Measurements from ENCODE around the gene TMEM266. TPM values are rescaled to one million over a fixed set of nuclear protein-coding genes. Genes with fewer than 3 reads are reported as not detected.

The TMEM266 gene
- polyA plus RNA-seq, 5 donors, result 1.4 to 2.9 (median 2.6) TPM

DNA sequence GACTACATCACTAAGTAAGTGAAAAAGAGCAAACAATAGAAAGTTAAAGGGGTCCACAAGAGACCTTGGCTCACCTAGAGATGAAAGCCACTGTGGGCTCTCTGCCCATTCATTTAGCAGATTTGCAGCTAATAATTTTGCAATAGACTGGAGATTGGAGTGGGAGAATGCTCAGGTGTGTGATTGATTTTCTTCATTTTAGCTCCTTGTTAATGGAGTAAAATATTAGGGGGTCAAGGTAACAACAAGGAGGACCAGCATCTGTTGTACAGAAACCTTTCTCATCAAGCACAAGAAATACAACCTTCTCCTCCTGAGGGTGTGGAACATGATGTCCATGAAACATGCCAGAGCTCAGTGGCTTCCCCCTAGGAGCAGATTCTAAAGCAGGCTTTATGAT lies 63.2 kb downstream of the TMEM266 start:
- DNase-seq, result no peak

DNA sequence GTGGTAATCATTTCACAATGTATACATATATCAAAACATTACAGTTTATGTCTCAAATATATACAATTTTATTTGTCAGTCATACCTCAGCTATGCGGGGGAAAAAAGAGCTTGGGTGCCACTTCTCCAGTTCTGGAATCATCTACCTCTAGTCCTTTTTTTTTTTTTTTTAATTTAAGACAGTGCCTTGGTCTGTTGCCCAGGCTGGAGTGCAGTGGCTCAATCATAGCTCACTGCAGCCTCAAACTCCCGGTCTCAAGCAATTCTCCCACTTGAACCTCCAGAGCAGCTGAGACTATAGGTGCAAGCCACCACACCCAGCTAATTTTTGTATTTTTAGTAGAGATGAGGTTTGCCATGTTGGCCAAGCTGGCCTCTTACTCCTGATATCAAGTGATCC lies 67.4 kb downstream of the TMEM266 start:
- DNase-seq, result no peak

GRCh38 chr15:76127880-76128279 lies 68.1 kb downstream of the TMEM266 start:
- DNase-seq, result no peak

- DNase-seq, result no peak
Measured at GRCh38 chr15:76134537-76134936, 74.8 kb downstream of the TMEM266 start.

DNA sequence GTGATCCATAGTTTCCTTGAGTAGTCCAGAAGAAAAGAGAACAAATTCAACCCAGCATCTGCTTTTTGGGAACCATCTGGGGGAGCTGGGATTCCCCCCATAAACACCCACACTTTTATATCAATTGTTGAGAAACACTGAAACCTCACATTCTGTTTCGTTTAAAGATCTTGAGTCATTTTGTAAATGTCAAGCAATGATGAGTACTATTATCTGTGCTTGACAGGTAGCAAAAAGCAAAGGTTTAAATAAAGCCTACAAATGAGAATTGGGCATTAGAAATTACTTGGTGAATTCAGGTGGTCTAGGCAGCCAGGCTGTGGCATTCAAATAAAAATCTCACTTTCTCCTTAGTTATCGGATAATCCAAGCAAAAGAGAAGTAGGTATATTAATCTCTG lies 75.7 kb downstream of the TMEM266 start:
- DNase-seq, result no peak

DNA sequence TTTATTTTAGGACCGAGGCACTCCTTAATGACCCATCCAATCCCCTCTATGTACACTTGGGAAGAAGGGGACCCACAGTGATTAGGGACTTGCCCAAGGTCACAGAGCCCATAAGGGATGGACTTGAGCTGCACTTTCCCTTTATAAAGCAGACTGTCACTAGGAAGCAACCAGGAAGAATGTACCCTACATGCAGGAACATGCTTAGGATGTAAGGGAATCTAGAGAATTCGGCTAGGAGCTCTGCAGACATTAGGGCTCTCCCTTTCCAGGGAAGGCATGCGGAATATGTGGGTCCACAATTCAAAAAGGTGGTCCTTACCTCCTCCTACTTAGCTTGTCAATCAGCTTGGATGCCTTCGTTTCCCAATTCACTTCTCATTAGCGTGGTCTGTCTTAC lies 78.7 kb downstream of the TMEM266 start:
- DNase-seq, result no peak

DNA sequence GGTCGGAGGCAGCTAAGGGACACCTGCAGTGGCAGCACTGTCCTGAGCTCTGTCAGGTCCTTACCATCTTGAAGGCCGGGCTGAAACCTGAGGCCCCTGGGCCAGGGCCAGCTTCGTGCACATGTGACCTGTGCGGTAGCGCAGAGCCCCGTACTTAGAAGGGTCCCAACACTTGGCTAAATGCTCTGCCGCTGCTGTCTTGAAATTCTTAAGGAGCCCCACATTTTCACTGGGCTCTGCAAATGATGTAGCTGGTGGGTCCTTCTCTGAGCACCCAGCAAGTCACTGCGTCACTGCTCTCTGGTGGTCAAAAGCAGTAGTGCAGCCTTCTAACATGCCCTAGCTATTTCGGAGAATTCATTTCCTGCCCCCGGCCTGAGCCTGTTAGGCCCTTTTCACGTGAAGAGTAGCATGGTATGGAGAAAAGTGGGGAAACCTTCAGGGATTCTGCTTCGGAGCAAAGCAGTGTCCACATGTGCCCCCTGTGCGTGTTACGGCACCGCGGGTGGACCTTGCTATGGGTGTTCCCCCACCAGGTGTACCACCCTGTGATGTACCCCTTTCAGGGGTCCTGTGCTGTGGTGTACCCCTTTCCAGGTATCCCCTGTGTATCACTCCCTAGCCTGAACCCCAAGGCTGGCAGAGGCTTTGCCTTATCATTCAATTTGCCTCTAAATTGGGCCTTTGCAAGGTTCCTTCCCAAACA lies 79.7 kb downstream of the TMEM266 start:
- peak in 1 of 2 donors; percentile 57 for DNase-seq

- no peak for DNase-seq
Measured at GRCh38 chr15:76140074-76140464, 80.3 kb downstream of the TMEM266 start.

GRCh38 chr15:76146812-76147211 lies 87.0 kb downstream of the TMEM266 start:
- DNase-seq, result no peak

DNA sequence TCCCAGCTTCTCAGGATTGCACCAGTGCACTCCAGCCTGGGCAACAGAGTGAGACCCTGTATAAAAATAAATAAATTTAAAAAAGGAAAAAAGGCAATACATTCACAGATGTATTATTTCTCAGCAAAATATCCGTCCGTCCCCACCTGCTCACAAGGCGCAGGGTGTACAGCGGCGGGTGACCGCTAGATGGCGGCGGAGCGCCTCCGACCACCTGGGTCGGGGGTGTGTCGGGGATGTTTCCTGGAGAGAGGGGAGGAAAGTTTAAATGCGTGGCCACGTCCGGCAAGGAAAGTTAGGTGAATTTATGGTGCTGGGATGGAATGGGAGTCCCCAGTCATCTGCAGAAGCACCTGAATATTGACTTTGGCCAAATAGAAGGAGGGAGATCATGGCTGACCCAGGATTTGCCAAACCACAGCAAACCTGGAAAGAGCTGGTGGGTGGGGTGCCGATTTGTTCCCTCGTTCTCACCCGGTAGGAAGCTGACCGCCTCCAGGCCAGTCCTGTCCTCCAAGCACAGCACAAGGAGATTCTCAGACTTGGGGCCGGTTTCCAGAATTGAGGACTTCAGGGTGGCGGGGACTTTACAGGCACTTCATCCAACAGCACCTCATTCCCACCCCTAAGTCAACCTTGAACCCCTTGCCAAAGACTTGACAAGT lies 88.3 kb downstream of the TMEM266 start:
- no peak for DNase-seq

DNA sequence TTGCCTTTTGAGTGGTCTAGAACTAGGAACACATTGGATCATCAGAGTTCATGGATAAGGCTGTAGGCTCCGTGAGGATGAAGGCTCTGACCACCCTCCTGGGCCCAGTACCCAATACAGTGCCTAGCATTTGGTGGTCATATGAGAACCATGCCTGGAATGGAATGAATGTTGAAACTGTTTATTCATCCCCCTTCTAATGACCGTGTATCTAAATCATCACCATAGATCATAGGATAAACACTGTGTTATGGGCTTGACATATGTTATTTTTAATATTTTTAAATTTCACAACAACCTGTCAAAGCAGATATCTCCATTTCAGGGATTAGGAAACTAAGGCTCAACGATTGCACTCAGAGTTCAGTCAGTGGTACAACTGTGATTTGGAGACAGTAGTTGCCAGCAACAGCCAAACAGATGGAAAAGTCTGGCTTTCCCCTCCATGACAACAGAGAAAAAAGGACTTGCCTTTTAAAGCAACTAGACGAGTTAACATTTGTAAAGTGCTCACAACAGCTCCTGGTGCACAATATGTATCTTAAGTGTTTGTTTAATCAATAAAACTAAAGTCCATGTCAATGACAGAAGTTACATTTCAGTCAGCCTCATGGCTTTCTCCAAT lies 89.6 kb downstream of the TMEM266 start:
- no peak for DNase-seq

DNA sequence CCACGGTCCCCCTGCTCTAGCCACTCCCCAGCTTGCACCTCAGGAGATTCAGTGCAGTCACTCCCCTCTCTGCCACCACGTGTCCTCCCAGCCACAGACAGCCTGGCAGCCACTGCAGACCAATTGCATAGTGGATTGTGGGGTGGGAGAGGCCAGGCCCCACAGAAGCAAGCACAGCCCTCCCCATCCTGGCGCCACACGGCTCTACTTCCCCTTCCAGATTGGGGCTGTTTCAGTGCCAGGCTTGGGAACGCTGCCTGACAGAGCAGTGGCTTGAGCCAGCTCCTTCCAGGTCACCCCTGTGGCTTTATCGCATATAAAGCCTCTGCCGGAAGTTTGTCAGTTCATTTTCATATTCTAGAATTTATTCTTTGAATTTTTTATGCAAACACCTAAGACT lies 90.7 kb downstream of the TMEM266 start:
- no peak for DNase-seq

DNA sequence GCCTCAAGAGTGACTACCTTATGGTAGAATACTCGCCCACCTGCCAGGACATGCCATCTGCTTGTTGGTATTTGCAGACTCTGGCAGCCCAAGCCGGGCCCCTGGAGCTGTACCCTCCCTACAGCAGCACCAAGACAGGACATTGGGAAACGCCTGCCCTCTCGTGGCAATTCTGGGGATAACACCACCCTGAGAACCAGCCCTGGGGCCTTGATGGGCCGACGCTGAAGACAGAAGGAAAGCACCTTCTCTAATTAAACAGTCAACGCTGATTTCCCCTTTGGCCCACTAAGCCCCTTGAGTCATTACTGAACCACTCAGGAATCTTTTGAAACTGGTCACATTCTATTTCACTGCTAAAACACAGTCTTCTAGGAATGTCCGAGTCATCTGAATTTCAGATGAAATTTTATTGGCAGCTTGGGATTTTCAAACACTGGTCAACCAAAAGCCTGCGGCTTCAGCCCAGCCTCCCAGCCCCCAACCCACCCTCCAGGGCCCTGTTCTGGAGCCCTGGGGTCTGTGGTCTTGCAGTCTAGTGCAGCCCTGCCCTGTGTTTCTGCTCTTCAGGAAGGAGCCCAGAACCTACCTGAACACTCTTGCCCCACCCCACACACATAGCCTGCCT lies 91.3 kb downstream of the TMEM266 start:
- peak in 1 of 2 donors; percentile 59 for DNase-seq

DNA sequence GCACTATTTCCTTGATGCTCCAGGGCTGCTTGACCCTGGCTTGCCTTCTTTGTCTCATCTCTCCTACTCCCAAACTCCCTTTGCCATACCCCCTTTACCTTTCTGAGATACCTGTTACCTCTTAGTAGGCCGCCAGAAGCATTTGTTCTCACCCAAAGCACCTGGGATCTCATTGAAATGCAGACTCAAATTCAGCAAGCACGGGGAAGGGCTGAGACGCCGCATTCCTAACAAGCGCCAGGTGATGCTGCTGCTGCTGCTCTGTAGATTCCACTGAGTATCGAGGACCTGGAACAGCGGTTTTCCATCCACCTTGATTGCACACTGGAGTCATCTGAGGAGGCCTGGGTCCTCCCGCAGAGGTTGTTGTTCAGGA lies 91.8 kb downstream of the TMEM266 start:
- DNase-seq, result no peak

DNA sequence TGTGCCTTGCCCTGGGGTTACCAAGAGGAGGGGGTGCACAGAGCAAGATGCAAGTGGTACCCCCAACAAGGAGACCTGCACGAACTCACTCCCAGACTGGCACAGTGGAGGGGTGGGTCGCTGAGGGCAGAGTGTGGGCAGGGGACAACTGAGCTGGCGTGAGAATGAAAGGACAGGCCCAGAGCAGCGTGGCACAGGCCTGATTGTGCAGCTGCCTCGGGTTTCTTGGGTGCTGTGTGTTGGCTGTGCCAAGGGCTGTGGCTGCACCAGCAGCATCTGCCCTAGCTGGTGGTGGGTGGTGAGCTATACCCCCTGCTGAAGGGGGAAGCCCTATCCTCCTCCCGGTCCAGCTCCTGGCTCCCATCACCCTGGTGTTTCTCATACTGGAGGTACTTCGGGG lies 92.4 kb downstream of the TMEM266 start:
- no peak for DNase-seq

GRCh38 chr15:76153241-76154197 lies 93.7 kb downstream of the TMEM266 start:
- no peak for DNase-seq

DNA sequence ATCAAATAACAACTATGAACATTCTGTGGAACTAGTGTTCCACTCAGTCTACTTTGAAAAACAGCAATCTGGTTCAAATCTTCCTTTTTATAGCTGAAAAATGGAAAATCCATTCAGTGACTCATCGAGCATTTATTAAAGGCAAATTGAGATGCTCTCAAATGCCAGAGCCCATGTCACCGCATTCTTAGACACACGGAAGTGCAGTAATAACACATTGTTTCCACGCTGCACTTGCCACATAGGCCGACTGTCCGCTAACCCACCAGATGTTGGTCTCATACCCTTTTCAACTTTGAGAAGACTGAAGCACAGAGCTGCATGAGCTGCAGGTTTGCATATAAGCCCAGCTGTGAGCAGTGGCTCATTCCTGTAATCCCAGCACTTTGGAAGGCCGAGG lies 95.9 kb downstream of the TMEM266 start:
- DNase-seq, result no peak

DNA sequence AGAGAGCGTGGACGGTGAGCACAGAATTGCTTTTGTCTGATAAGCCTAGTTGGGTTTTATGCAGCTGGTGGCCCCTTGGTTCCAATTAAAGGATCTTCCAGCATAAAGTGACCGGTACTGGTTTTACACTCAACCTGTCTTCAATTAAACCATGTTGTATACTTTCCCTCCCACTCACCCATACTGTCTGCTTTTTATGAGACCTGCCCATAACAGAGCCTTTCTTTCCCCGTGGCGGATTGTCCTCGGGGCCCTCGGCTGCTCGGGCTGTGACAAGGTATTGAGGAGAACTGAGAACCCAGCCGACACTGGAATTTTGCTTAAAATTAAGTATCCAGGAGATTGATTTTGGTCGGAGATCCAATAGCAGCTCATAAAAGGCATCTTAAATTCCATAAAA lies 98.4 kb downstream of the TMEM266 start:
- no peak for DNase-seq

- no peak for DNase-seq
Measured at GRCh38 chr15:76158815-76159214, 99.0 kb downstream of the TMEM266 start.

DNA sequence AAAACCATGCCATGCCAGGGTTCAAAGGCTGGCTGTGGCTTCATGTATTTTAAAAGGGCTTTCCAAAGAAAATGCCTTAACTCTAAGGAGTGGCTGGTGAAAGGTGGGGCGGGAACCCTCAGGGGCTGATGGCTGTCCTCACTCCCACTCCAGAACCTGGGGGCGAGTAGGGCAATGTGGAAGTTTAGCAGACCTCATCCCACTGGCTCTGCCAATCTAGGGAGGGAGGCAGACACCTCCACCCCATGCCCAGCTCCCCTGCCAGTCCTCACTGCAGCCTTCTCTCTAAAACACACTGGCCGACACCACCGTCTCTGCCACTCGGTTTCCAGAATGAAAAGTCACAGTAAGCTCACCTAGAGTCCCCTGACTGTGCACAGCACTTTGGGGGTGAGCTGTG lies 99.5 kb downstream of the TMEM266 start:
- no peak for DNase-seq

GRCh38 chr15:76160426-76161152 lies 100.8 kb downstream of the TMEM266 start:
- no peak for DNase-seq

Measured in right lung (tissue), 5 donors.